ENCODE results near the gene ZNF717.

GRCh38 chr3:75692061-75692460 lies 93.3 kb downstream of the ZNF717 start:
- TF ChIP-seq, protein P1, sequence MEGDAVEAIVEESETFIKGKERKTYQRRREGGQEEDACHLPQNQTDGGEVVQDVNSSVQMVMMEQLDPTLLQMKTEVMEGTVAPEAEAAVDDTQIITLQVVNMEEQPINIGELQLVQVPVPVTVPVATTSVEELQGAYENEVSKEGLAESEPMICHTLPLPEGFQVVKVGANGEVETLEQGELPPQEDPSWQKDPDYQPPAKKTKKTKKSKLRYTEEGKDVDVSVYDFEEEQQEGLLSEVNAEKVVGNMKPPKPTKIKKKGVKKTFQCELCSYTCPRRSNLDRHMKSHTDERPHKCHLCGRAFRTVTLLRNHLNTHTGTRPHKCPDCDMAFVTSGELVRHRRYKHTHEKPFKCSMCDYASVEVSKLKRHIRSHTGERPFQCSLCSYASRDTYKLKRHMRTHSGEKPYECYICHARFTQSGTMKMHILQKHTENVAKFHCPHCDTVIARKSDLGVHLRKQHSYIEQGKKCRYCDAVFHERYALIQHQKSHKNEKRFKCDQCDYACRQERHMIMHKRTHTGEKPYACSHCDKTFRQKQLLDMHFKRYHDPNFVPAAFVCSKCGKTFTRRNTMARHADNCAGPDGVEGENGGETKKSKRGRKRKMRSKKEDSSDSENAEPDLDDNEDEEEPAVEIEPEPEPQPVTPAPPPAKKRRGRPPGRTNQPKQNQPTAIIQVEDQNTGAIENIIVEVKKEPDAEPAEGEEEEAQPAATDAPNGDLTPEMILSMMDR (IDR thresholded peaks at IDR 0.05) = no peak
- TF ChIP-seq POLR2A (IDR thresholded peaks at IDR 0.05) = no peak
- no peak for TF ChIP-seq EP300 (IDR thresholded peaks at IDR 0.05)
